ENCODE data around the gene PFKFB4.
"Not testable (repeated sequence)": the region's sequence is repeated elsewhere in the genome, so short reads cannot be mapped to it uniquely, and the experiment has no call there.

Gene PFKFB4

GRCh38 chr3:48553886-48554845 lies 2.4 kb downstream of the PFKFB4 start:
- DNase-seq = no peak
- H3K27me3 Mint-ChIP-seq (ENCODE audit: low read depth, poor library complexity) = peaks cover 4% of the 10 kb centered on the region
- H3K9me3 Mint-ChIP-seq = no peaks in the 10 kb centered on the region
- H3K4me1 Mint-ChIP-seq = peaks cover 65% of the 10 kb centered on the region
- no peak overlapping the region for H3K27ac Mint-ChIP-seq
- H3K4me3 Mint-ChIP-seq = peak overlapping the region; percentile 92
- no peak for TF ChIP-seq CTCF (IDR thresholded peaks at IDR 0.05)
- H3K36me3 Mint-ChIP-seq (ENCODE audit: low read depth) = peaks cover 17% of the 10 kb centered on the region

GRCh38 chr3:48553361-48553760 lies 3.2 kb downstream of the PFKFB4 start:
- Mint-ChIP-seq H3K27me3 (ENCODE audit: low read depth, poor library complexity) (peaks cover 4% of the 10 kb centered on the region), H3K36me3 (ENCODE audit: low read depth) (peaks cover 21% of the 10 kb centered on the region), H3K4me3 (peak overlapping the region; percentile 92), H3K4me1 (peaks cover 65% of the 10 kb centered on the region), H3K9me3 (no peaks in the 10 kb centered on the region), H3K27ac (no peak overlapping the region)
- DNase-seq = no peak
- TF ChIP-seq CTCF (IDR thresholded peaks at IDR 0.05) = no peak

DNA sequence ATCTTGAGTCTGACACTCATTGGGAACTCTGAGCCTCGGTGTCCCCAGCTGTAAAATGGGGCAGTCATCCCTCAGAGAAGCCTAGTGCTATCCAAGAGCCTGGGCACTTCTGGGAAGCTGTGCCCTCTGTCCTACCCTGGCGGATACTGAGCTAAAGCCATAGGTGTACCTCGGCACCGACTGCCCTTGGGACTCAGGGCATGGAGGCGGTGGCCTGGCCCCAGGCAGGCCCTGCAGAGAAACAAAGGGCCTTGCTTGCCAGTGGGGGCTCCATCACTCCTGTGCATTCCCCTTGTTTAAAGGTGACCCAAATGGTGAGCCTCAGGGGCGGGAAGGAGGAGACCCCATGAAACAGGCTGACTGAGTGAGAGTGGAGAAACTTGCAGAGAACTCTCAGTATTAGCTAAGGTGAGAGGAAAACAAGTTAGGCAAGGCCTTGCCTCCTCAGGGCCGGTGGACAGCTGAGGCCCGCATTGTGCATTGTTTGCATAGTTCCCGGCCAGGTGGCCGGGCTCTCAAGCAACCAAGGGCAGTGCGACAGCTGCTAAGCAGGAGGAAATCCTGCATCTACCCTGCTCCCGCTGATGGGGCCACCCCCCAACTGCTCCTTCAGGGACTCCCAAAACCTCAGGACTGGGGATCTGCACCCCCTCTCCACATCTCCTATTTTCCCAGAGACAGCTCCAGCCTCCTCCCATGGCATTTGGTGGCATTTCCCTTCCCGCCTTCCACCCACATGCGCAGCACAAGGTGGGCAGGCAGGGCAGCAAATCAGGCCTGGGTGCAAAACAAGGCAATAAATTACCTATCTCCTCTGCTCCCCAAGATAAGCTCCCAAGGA lies 4.3 kb downstream of the PFKFB4 start:
- DNase-seq = no peak
- Mint-ChIP-seq H3K9me3 (no peaks in the 10 kb centered on the region), H3K36me3 (ENCODE audit: low read depth) (peaks cover 27% of the 10 kb centered on the region), H3K27ac (no peak overlapping the region), H3K4me1 (peaks cover 59% of the 10 kb centered on the region), H3K27me3 (ENCODE audit: low read depth, poor library complexity) (peaks cover 4% of the 10 kb centered on the region), H3K4me3 (no peak overlapping the region)
- TF ChIP-seq CTCF (IDR thresholded peaks at IDR 0.05) = no peak

GRCh38 chr3:48551651-48552050 lies 5.0 kb downstream of the PFKFB4 start:
- not testable (repeated sequence) for H3K9me3 Mint-ChIP-seq; H3K4me3 Mint-ChIP-seq; H3K27me3 Mint-ChIP-seq (ENCODE audit: low read depth, poor library complexity); H3K27ac Mint-ChIP-seq; DNase-seq
- Mint-ChIP-seq H3K4me1 (peaks cover 59% of the 10 kb centered on the region), H3K36me3 (ENCODE audit: low read depth) (peaks cover 33% of the 10 kb centered on the region)

DNA sequence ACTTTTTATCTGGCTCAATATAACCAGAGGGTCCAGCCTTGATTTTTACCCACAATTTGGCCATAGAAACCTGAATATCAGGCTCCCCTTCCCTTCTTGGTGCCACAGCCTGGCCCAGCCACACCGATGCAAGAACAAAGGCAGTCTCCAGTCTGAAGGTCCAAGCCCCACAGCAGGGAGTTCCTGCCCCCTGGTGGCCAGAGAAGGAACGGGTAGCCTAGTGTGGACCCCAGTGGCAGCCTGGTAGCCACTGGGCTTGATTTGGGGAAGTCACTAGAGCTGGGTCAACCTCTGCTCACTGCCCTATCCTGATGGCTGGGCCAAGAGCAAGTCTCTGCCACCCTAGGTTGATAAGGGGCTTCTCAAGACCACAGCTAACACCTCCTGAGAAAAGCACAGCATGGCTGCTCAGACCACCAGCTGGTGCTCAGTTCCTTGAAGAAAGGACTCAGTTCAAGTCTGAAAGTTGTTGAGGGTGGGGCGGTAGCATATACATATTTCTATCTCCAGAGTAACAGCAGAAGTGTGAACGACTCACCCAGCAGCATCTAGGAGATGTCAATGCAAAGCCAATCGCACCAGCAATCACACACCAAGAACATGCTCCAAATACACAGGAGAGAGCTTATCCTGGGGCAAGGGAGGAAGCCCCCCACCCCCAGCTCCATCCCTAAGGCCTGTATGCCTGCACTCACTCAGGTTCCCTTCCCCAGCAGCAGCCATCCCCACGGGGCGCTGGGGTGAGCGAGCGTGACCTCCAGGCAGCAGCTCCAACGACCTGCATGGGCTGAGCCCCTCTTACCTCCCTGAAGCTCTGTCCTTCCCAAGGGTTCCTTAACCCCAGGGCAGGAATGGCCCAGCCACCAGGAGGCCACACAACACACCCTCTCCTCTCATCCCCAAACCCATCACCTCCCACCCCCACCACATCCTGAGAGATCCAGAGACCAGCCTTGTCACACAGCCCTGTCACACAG lies 7.6 kb downstream of the PFKFB4 start:
- peak overlapping the region; percentile 85 for H3K27ac Mint-ChIP-seq
- DNase-seq = peak; percentile 84
- no peaks in the 10 kb centered on the region for H3K9me3 Mint-ChIP-seq
- peaks cover 50% of the 10 kb centered on the region for H3K36me3 Mint-ChIP-seq (ENCODE audit: low read depth)
- peak; percentile 80 for TF ChIP-seq CTCF (IDR thresholded peaks at IDR 0.05)
- peaks cover 7% of the 10 kb centered on the region for H3K27me3 Mint-ChIP-seq (ENCODE audit: low read depth, poor library complexity)
- H3K4me1 Mint-ChIP-seq = peaks cover 38% of the 10 kb centered on the region
- no peak overlapping the region for H3K4me3 Mint-ChIP-seq
